ENCODE measurements around the gene TARDBP.
A peak's percentile ranks its signal among the peaks of the same experiment; 100 is the strongest.
"Not testable (repeated sequence)": the region's sequence is repeated elsewhere in the genome, so short reads cannot be mapped to it uniquely, and the experiment has no call there.

TARDBP gene

GRCh38 chr1:11044086-11044848, 31.8 kb downstream of the TARDBP start:
- DNase-seq: no peak

DNA sequence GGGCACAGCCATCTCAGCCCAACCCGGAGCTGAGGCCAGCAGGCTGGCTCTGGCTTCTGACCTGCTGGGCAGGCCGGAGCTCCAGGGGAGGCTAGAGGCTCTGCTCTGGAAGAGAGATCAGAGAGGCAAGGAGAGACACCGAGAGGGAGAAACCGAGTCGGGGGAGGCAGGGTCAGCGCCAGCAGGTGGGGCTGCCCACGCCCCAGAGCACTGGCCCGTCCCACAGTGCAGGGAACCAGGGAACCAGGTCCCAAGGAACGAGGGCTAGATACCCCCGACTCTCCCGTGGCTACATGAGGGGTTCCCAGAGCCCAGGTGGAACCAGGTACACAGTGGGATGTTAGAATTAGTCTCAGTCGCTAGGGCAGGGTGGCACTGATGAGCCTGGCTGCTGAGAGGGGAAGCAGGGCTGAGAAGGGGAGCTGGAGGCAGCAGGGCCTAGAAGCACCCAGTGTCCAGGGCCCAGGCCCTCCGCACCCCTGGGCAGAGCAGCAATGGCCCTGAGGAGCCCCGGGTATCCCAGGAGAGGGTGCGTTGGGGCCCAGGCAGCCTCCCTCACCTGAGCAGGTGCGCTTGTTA, 32.5 kb downstream of the TARDBP start:
- DNase-seq: no peak

DNA sequence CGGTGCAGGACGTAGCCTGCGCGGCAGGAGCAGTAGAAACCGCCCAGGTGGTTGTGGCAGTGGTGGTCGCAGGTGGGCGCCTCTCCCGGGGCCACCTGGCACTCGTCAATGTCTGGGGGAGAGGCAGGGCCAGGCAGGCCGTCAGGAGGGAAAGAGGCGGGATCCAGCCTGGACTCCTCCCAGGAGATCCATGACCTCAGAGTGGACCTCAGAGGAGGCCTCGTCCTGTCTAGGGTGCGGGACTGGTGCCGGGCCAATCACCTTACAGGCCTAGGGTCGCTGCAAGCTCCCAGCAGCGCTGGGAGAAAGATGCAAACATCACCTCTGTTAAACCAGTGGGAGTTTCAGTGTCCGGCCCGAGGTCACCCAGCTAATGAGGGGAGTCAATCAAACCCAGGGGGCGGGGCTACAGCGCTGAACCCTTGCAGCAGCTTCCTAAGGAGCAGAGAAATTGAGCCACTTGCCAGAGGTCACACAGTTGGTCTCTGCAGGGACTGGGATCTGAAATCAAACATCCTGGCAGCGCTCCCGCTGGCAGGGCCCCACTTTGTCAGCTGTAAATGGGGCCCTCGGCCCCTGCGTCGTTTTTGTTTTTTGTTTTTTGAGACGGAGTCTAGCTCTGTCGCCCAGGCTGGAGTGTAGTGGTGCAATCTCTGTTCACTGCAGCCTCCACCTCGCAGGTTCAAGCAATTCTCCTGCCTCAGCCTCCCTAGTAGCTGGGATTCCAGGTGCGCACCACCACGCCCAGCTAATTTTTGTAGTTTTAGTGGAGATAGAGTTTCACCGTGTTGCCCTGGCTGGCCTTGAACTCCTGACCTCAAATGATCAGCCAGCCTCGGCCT, 33.2 kb downstream of the TARDBP start:
- DNase-seq: peak; percentile 86

DNA sequence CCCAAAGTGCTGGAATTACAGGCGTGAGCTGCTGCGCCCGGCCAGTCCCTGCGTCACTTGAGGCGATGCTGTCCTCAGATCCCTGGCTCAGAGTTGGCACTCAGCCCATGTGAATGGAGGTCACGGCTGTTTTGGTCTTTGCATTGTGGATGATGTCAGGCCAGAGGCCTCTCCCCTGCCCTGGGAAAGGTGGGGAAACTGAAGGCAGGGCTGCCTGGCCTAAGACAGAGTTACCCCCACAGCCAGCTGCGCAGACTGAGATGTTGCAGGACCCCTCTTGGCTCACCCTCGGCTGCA, 33.8 kb downstream of the TARDBP start:
- no peak for DNase-seq

GRCh38 chr1:11046625-11047365, 34.3 kb downstream of the TARDBP start, which contains the start of gene MASP2:
Gene MASP2, minus strand, starts transcription at chr1:11047239. Its CDS starts 32 bp downstream, at chr1:11047207.
- no peak for DNase-seq

DNA sequence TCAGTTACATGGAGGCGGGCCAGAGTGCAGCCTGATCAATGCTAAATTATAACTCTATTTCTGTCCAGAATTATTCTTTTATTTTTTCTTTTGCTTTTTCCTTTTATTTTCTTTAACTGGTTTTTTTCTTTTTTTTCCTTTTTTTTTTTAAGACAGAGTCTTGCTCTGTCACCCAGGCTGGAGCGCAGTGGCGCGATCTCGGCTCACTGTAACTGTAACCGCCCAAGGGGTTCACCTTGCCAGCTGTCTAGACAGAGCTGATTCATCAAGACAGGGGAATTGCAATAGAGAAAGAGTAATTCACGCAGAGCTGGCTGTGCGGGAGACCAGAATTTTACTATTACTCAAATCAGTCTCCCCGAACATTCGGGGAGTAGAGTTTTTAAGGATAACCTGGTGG, 38.7 kb downstream of the TARDBP start:
- DNase-seq: not testable (repeated sequence)

- DNase-seq: no peak
Measured at GRCh38 chr1:11051781-11052511, 39.5 kb downstream of the TARDBP start.

DNA sequence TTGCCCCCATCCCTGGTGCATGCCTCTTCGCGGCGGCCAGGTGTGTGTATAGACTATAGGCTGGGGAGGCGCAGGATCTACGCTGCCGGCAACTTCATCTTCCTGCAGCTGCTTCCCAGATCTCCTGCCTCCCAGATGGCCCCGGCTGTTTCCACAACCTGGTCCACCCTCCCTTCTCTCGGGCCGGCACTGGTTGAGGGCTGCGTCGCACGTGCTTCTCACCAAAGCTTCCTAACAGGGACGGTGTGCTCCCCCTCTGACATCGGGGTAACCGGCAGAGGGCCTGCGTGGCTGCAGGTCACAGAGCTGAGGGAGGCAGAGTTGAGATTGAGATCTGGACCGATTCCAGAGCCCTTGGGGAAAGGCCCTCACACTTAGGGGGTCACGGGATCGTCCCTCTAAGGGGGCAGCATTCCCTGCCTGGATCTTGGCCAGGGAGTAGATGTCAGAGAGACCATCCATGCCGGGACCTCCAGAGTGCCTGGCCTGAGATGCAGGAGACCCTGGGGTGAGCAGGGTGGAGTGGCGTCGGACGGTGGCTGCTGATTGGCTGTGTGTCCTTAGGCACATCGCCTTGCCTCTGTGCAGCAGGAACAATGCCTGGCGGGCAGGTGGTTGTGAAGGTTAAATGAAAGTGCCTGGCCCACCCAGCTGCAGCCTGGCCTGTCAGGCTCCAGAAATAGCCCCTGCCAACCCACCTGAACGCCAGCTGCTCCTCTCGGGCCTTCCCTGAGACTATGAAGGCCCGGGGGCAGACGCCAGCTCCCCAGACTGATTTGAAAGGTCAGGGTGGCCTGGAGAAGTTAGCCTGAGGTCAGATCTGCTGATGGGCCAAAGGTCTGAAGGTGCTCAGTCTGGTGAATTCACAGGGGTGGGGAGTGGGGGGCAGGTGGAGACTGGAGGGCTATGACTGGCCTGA, 40.6 kb downstream of the TARDBP start:
- DNase-seq: peak; percentile 90

DNA sequence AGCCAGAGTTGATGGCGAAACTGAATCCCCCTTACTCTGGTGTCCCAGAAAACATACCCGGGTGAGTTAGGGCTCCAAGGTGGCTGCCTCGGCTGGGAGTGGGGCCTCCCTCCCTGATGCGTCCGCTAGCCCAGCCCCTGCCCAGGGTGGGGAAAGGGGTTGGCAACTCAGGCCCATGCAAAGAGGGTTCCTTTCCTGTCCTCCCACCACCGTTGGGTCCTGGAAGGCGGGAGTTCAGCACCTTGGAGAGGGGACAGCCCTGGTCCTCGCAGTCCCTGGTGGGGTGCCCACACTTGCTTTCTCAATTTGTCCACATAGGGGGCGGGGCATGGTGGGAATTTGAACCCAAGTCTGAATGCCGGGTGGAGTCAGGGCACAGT, 41.3 kb downstream of the TARDBP start:
- DNase-seq: no peak

- DNase-seq: no peak
Measured at GRCh38 chr1:11054181-11054580, 41.7 kb downstream of the TARDBP start.

- DNase-seq: no peak
Measured at GRCh38 chr1:11054666-11055065, 42.2 kb downstream of the TARDBP start.

- DNase-seq: no peak
Measured at GRCh38 chr1:11055676-11056075, 43.2 kb downstream of the TARDBP start.

- no peak for DNase-seq
Measured at GRCh38 chr1:11056504-11056903, 44.0 kb downstream of the TARDBP start.

- DNase-seq: no peak
Measured at GRCh38 chr1:11057477-11057876, 45.0 kb downstream of the TARDBP start.

DNA sequence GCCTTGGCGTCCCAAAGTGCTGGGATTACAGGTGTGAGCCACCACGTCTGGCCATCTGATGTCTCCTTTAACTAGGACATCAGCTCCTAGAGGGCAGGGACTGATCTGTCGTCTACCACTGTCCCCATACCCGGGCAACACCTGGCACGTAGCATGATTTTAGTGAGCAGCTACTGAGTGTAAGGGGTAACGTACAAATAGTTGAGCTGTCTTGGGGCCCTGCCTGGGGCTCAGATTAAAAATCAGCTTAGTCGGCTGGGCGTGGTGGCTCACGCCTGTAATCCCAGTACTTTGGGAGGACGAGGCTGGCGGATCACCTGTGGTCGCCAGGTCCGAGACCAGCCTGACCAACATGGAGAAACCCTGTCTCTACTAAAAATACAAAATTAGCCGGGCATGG, 45.6 kb downstream of the TARDBP start:
- no peak for DNase-seq

- peak; percentile 87 for DNase-seq
Measured at GRCh38 chr1:11058595-11059154, 46.2 kb downstream of the TARDBP start.

DNA sequence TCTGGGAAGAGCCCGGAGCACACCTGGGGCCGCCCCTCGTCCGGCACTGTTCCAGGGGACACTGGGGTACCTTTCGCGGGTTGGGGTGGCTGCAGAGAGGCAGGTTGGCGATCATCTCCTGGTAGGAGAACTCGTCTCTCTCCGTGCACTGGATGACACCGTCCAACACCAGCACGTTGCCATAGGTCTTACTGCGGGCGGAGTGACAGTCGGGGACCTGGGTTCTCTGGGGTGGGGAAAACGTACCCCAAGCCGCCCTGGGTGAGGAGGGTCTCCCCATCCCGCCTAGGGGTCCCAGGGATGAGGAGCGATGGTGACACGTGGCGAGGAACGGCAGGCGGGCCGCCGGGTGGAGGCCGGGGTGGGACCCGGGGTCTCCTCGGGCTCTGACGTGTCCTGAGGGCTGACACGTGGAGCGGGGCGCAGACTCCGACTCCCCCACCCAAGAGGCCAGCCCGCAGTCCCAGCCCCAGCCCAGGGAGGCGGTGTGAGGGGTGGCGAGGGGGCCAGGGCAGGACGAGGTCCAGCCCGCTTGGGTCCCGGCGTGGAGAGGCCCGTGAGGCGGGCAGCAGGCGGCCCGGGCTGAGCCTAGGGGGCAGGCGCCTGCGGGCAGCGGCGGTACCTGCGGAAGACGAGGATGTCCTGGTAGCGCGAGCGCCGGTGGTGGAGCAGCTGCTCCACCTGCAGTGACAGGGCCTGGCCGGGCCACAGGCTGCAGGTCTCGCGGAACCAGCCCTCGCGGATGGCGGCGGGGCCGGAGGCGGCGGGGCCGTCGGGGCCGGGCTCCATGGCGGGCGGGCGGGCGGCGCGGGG, 46.9 kb downstream of the TARDBP start:
- DNase-seq: peak; percentile 88

DNA sequence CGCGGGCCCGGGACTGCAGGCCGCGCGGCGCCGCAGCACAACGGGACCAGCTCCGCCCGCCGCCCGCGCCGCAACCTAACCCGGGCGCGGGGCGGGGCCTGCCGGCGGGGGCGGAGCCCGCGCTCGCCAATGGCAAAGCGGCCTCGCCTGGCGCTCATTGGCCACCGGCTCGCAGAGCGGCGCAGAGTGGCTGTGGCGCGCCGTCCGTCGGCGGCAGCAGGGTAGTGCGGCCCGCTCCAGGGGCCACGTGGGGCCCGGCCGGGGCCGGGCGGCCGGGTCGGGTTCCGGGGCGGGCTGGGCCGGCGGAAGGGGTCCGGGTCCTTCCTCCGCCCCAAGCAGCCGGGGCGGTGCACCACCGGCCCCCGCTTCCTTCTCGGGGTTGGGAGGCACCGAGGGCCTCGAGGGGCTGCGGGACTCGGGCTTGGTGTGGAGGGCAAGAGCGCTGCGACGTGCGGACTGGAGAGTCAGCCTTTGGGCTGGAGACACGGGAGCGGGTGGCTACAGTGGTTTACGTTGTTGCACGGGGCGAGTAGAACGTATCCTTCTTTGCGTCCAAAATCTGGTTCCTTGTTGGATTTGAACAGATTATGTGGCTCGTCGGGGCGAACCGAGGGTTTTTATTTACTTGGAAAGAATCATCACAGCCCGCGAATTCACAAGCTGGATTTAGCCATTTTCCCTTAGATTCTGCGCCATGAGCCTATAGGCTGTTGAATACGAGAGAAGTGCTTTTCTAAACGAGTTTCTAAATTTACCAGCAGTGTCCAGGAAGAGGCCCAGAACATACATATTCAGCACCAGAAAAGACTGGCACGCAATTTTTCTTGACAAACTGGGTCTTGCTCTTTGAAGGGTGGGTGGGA, 47.7 kb downstream of the TARDBP start, which contains the start of gene SRM:
SRM (minus strand) TSS at position 51 of the 863 bp plus-strand sequence. CDS start 75 bp downstream, outside the sequence.
- peak; percentile 99 for DNase-seq
